Activated CD4-positive, alpha-beta T cell treated with anti-CD3 and anti-CD28 coated beads for 24 hours (primary cell): ENCODE results near the gene SMDT1.
"Not testable (repeated sequence)": the region's sequence is repeated elsewhere in the genome, so short reads cannot be mapped to it uniquely, and the experiment has no call there.

Source experiments
- DNase-seq, 2 donors: peaks; one replicate each; pipeline ENCODE4 v3.0.0-alpha.2; 2020; ENCODE audit warnings: low read depth in 2 of 2

Gene SMDT1

GRCh38 chr22:42070517-42071422, 8.7 kb upstream of the SMDT1 start, which contains the start of gene NAGA:
TSS of gene NAGA (minus strand) at chr22:42070812. CDS start at chr22:42070297, 515 bp downstream.
- peak; percentile 81 to 86 for DNase-seq

GRCh38 chr22:42071508-42071907, 8.0 kb upstream of the SMDT1 start:
- DNase-seq = not testable (repeated sequence)

GRCh38 chr22:42072606-42073330, 6.7 kb upstream of the SMDT1 start:
- no peak for DNase-seq

DNA sequence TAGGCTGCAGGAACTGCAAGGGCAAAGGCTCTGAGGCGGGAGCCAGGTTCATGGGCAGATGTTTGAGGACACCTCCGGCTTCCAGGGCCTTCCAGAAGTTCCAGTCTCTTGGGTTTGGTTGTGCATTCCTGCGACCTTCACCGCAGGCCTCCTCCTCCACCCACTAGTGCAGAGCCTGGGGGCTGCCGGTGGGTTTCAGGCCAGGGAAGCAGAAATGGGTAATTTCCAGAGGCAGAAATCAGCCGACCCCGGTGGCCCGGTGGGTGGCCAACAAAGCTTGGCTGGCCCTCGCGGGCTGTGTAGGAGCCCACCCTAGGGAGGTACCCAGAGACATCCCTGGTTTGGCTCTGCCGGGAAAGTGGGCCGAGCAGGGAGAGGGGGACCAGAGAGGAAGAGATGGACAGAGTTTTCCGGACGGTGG, 5.9 kb upstream of the SMDT1 start:
- DNase-seq = no peak

- DNase-seq = peak; percentile 18 to 40
Measured at GRCh38 chr22:42074132-42074811, 5.2 kb upstream of the SMDT1 start, which contains the start of gene PHETA2. TSS of gene PHETA2 (plus strand) at chr22:42074248. CDS start at chr22:42077294, 3,046 bp downstream.

DNA sequence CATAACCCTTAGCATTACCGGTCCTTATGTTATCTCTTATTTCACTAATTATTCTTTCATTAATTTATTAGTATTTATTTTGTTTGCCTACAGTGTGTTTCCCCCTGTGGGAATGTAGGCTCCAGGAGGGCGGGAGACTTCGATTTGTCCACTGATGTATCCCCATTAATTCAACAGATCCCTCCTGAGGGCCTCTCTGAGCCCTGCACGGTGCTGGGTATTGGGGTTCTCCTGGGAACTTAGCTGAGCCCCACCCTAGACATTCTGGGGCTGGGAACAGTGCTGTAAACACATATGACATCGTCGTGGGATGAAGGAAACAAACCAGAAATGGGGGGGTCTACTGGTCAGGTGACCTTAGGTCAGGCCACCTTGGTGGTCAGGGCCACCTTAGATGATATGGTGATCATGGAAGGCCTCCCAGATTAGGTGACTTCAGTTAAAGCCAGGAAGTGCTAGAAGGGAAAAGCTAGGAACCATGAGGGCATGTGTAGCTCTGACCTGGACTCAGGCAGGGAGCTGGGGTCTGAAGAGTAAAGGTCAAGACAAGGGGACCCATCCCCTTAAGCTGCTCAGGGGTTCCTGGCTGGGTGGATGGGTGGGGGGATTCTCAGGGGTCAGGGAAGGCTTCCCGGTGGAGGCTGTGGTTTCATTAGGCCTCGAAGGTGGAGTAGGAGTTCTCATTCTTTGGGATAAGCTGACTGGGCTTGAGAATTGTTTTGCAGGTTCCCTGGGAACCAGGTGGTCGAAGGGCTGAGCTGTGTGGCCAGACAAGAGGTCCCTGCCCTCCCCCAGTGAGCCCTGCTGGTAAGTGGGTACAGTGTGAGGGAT, 4.4 kb upstream of the SMDT1 start:
- no peak for DNase-seq

DNA sequence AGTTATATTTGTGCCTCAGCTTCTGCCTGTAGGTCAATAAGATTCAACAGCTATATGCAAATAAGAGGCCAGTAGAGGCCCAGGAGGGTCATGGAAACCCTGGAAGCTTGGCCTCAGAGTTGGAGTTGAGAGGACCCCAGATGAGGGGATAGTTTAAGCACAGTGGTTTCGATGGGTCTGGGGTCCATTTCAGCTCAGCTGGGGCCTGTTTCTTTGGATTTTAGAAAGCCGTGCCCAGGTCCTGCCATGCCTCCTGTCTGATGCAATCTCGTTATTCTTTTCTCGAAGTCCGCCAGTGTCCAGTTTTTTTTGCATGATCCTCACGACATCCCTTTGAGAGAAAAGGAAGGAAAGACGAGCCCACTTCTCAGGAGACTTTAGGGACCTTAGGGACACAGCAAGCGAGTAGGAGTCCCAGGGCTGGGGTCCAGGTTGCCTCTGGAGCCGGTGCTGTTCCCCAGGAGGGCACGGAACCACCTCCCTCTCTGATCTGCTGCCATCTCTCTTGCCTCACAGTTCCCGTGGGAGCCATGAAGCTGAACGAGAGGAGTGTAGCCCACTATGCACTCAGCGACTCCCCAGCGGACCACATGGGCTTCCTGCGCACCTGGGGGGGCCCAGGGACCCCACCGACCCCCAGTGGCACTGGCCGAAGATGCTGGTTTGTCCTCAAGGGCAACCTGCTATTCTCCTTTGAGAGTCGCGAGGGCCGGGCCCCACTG, 2.6 kb upstream of the SMDT1 start:
- DNase-seq = no peak

DNA sequence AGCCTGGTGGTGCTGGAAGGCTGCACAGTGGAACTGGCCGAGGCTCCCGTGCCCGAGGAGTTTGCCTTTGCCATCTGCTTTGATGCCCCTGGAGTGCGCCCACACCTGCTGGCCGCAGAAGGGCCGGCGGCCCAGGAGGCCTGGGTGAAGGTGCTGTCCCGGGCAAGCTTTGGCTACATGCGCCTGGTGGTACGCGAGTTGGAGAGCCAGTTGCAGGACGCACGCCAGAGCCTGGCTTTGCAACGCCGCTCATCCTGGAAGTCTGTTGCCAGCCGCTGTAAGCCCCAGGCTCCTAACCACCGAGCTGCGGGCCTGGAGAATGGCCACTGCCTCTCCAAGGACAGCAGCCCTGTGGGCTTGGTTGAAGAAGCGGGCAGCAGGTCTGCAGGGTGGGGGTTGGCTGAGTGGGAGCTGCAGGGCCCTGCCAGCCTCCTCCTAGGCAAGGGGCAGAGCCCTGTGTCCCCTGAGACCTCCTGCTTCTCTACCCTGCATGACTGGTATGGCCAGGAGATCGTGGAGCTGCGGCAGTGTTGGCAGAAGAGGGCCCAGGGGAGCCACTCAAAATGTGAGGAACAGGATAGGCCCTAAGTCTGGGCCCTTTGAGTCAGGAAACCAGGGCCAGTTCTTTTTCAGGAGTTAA, 1.9 kb upstream of the SMDT1 start:
- no peak for DNase-seq

DNA sequence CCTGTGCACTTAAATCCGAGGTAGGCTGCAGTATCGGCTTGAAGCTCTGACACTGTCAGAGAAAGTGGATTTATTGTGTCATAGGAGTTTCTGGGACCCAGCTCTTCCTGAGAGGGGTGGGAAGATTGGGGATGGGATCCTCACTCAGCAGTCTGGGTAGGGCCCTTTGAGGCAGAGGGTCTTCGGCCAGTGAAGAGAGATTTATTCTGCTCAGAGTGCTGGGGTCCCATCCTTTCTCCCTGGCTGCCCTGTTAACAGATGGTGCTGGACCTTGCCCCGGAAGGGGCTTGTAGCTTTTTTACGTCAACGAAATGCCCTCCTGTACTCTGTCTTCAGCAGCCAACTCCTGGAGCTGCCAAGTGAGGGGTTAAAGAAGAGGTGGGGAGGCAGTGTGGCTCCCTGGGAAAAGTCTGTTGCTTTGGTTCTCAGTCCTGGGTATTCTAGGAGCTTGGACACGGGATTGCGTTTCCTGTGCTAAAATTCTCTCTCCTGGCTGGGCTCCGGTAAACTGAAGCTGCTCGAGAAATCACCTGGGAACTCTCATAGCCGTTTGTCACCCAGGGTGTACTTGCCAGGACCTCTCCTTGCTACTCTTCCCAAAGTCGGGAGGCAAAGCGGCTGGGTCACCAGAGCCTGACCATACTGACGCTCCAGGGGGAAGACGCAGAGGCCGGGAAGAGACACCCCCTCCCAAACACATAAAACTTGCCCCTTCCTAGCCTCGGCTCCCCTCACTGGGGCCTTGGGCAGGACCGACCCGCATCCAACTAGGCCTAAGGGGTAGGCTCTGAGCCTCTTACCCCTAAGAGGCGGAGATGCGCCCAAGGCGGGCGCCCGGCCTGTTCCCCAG, 806 bp upstream of the SMDT1 start:
- DNase-seq = no peak

DNA sequence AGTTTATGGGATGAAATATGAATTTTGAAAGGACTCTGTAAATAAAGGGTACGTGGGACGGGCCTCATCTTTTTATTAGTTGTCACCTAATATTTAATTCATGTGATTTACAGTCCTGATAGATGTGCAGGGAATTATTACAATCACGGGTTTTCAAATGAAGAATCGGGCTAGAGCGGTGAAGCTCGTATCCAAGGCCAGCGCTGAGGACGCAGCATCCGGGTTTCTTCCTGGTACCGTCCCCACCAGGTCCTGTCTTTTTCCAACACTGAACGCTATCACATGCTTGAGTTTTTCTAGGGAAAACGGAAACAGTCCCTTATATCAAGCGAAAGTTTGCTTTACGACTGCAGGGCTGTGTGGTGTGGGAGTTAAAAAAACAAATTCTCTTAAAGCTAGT, 787 bp downstream of the SMDT1 start:
- DNase-seq = no peak

DNA sequence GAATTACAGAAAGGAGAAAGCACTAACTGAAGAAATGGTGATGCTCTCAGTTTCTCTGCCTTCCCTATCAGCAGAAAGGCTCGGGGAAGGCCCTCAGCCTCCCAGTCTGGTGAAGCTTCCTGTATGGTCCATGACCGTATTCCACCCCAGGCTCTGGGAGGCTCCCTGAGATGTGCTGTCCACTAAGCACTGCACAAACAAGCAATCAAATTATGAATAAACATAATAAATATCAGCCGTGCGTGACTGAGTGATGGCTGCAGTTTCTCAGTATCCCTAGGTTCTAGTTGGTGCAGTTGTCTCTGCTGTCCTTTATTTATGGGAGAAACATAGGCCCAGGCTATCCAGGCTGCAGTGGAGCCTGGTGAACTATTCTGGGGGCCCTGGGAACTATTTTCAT, 3.6 kb downstream of the SMDT1 start:
- no peak for DNase-seq

DNA sequence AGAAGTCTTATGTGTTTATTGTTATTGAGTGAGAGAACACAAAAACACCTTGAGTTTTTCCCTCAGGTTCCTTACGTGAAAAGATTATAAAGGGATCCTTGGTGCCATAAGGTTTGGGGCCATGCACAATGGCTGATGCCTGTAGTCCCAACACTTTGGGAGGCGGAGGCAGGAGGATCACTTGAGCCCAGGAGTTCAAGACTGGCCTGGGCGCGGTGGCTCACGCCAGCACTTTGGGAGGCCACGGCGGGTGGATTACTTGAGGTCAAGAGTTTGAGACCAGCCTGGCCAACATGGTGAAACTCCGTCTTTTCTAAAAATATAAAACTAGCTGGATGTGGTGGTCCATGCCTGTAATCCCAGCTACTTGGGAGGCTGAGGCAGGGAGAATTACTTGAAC, 5.4 kb downstream of the SMDT1 start:
- no peak for DNase-seq

GRCh38 chr22:42086051-42086450, 6.6 kb downstream of the SMDT1 start:
- no peak for DNase-seq

- peak; percentile 95 to 97 for DNase-seq
Measured at GRCh38 chr22:42090596-42091454, 11.3 kb downstream of the SMDT1 start, which contains the start of gene NDUFA6. TSS of gene NDUFA6 (minus strand) at chr22:42090772. CDS start at chr22:42090744, 28 bp downstream.

- no peak for DNase-seq
Measured at GRCh38 chr22:42091455-42091782, 11.9 kb downstream of the SMDT1 start.

DNA sequence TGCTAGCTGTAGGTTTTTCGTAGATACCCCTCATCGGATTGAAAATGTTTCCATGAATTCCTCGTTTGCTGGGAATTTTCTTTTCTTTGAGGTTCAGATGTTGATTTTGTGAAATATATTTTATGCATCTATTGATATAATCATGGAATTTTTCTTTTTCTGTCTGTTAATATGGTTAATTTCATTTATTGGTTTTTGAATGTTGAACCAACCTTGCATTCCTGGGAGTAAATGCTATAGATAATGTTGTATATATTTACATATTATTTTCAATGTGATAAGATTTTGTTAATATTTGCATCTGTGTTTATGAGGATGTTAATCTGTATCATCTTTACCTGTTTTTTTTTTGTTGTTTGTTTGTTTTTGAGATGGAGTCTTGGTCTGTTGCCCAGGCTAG, 21.7 kb downstream of the SMDT1 start:
- no peak for DNase-seq

GRCh38 chr22:42104332-42104860, 24.9 kb downstream of the SMDT1 start:
- DNase-seq = not testable (repeated sequence)

DNA sequence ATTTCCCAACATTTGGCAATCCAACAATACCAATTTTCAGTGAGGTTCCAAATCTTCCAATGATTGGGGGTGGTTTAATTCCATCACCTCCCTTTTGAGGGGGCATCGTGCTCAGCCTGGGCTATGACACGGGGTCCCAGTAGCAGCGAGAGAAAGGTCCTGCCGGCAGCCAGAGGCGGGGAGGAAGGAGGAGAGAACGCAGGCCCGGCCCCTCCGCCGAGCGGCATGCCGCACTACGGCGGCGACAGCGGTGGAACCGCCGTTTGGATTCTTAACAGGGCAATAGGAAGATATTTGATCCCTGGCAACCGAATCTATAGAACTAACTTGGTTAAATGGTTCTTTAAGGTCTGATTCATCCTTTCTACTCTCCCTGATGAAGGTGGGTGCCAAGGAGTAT, 29.3 kb downstream of the SMDT1 start:
- no peak for DNase-seq
